Esophagus muscularis mucosa (tissue), 4 donors: ENCODE measurements around the gene TSPAN15. TPM values are rescaled to one million over a fixed set of nuclear protein-coding genes. Genes with fewer than 3 reads are reported as not detected.

ENCODE experiments used
- DNase-seq: peaks from one replicate; pipeline ENCODE4 v3.0.0-alpha.2; 2017; ENCODE audit errors: extremely low spot score
- H3K27ac ChIP-seq, 4 donors: fragments of 200-600 bp; sonication (generic); replicated peaks in 1 of 4; 1 replicate in 3 of 4; 2 replicates in 1 of 4; pipeline ENCODE4 v1.5.1; 2016 to 2019; ENCODE audit warnings: mild to moderate bottlenecking in 1 of 4
- H3K27me3 ChIP-seq, 4 donors: fragments of 200-600 bp; sonication (generic); one replicate each; pipeline versions ENCODE4 v1.5.1 to v1.6.0; 2016 to 2019
- H3K36me3 ChIP-seq, 4 donors: fragments of 200-600 bp; sonication (generic); one replicate each; pipeline ENCODE4 v1.5.1; 2016 to 2019
- H3K4me1 ChIP-seq, 4 donors: fragments of 200-600 bp; sonication (generic); one replicate each; pipeline ENCODE4 v1.5.1; 2016 to 2019
- H3K4me3 ChIP-seq, 4 donors: fragments of 200-600 bp; sonication (generic); 1 replicate in 2 of 4; 2 replicates in 2 of 4; pipeline ENCODE4 v1.5.1; 2016 to 2019; ENCODE audit warnings: mild to moderate bottlenecking in 4 of 4, moderate library complexity in 1 of 4
- H3K9me3 ChIP-seq, 4 donors: fragments of 200-600 bp; sonication (generic); 1 replicate in 3 of 4; 2 replicates in 1 of 4; pipeline ENCODE4 v1.5.1; 2016 to 2019
- CTCF ChIP-seq, 3 experiments: fragments of 200-600 bp in 2 of 3; fragments of 450-650 bp in 1 of 3; sonication (generic) in 2 of 3; IDR thresholded peaks; one replicate each; pipeline ENCODE4 v1.5.1; 2017 to 2019; ENCODE audit warnings: antibody characterized with exemption in 3 of 3, mild to moderate bottlenecking in 2 of 3, moderate library complexity in 1 of 3
- EP300 ChIP-seq: sonication (generic); formaldehyde crosslinking; IDR thresholded peaks from one replicate; pipeline ENCODE4 v1.6.1; 2017; ENCODE audit warnings: antibody characterized with exemption
- POLR2A ChIP-seq: fragments of 450-650 bp; IDR thresholded peaks from one replicate; pipeline ENCODE4 v1.6.1; 2017; ENCODE audit warnings: antibody characterized with exemption, moderate library complexity, mild to moderate bottlenecking, low read depth
- POLR2AphosphoS5 ChIP-seq, 2 donors: sonication (generic); formaldehyde crosslinking; IDR thresholded peaks; one replicate each; pipeline ENCODE4 v1.6.1; 2017; ENCODE audit warnings: antibody characterized with exemption in 2 of 2
- WGBS: methylation state at CpG from one replicate; pipeline ENCODE4 v1.1.5; 2018; 5-methylcytosine and 5-hydroxymethylcytosine counted together
- intact Hi-C: fragments of 100-400 bp; cut with DNase I; formaldehyde crosslinking; loops from one replicate; pipeline ENCODE4 v1.15.1; 2023
- total RNA-seq, 4 donors: library from RNA; depleted of rRNA; stranded (reverse); fragments of >200 nt; gene quantifications; one replicate each; pipeline versions ENCODE4 v1.1.0 to v1.2.1, GENCODE V29; 2016

TSPAN15 gene
- total RNA-seq, 4 donors from 2014 or later = 40.3 to 59.4 (median 53.5) TPM

GRCh38 chr10:69461243-69462025 is 10.2 kb downstream of the TSPAN15 start:
- DNase-seq = no peak
- H3K4me3 ChIP-seq = no peak overlapping the region
- peaks cover 70 to 100% (median 98%) of the 10 kb centered on the region in 4 donors for H3K4me1 ChIP-seq
- peak overlapping the region; percentile 85 to 92 (median 88) for H3K27ac ChIP-seq
- no peaks in the 10 kb centered on the region for H3K9me3 ChIP-seq
- intact Hi-C loops = no loop called here
- WGBS = 87% methylated on average over 3 of the region's 5 CpGs
- H3K27me3 ChIP-seq = no peaks in the 10 kb centered on the region
- H3K36me3 ChIP-seq = peaks cover 0 to 8% (median 4%) of the 10 kb centered on the region in 4 donors
- TF ChIP-seq EP300 = no peak
- no peak for TF ChIP-seq POLR2AphosphoS5 (IDR thresholded peaks at IDR 0.05)

- TF ChIP-seq POLR2A (no peak), EP300 (no peak), CTCF (IDR thresholded peaks at IDR 0.05) (no peak), POLR2AphosphoS5 (IDR thresholded peaks at IDR 0.05) (no peak)
- intact Hi-C loops = no loop called here
- Histone ChIP-seq H3K36me3 (no peaks in the 10 kb centered on the region), H3K27ac (peak overlapping the region; percentile 85 to 92 (median 90)), H3K4me1 (peaks cover 80 to 100% (median 100%) of the 10 kb centered on the region in 4 donors), H3K27me3 (no peaks in the 10 kb centered on the region), H3K4me3 (no peak overlapping the region), H3K9me3 (no peaks in the 10 kb centered on the region)
- WGBS = 54% methylated on average over 5 of the region's 6 CpGs
- no peak for DNase-seq
Measured at GRCh38 chr10:69463886-69464285, 12.6 kb downstream of the TSPAN15 start.

GRCh38 chr10:69464401-69464800 is 13.1 kb downstream of the TSPAN15 start:
- Histone ChIP-seq H3K27ac (peak overlapping the region; percentile 85 to 92 (median 90)), H3K9me3 (no peaks in the 10 kb centered on the region), H3K4me3 (no peak overlapping the region), H3K27me3 (no peaks in the 10 kb centered on the region), H3K4me1 (peaks cover 81 to 100% (median 100%) of the 10 kb centered on the region in 4 donors), H3K36me3 (no peaks in the 10 kb centered on the region)
- 45% methylated on average over 7 of the region's 7 CpGs for WGBS
- DNase-seq = no peak
- no peak for TF ChIP-seq EP300
- no peak for TF ChIP-seq POLR2AphosphoS5 (IDR thresholded peaks at IDR 0.05)
- no peak for TF ChIP-seq POLR2A
- no peak for TF ChIP-seq CTCF (IDR thresholded peaks at IDR 0.05)
- intact Hi-C loops = no loop called here

- Histone ChIP-seq H3K27me3 (no peaks in the 10 kb centered on the region), H3K27ac (peak overlapping the region; percentile 85 to 92 (median 90)), H3K4me3 (no peak overlapping the region), H3K4me1 (peaks cover 81 to 98% (median 97%) of the 10 kb centered on the region in 4 donors), H3K9me3 (no peaks in the 10 kb centered on the region), H3K36me3 (no peaks in the 10 kb centered on the region)
- 67% methylated on average over 1 of the region's 2 CpGs for WGBS
- DNase-seq = no peak
- intact Hi-C loops = no loop called here
- TF ChIP-seq EP300 (no peak), POLR2AphosphoS5 (IDR thresholded peaks at IDR 0.05) (peak; percentile 9 to 15), CTCF (IDR thresholded peaks at IDR 0.05) (peak in 1 of 3 experiments; percentile 3), POLR2A (no peak)
Measured at GRCh38 chr10:69464801-69465401, 13.6 kb downstream of the TSPAN15 start.

GRCh38 chr10:69465457-69466157 is 14.3 kb downstream of the TSPAN15 start:
- H3K9me3 ChIP-seq = no peaks in the 10 kb centered on the region
- DNase-seq = no peak
- no peak overlapping the region for H3K4me3 ChIP-seq
- no peaks in the 10 kb centered on the region for H3K27me3 ChIP-seq
- WGBS = 76% methylated on average over 9 of the region's 9 CpGs
- H3K27ac ChIP-seq = peak overlapping the region; percentile 85 to 92 (median 90)
- H3K36me3 ChIP-seq = no peaks in the 10 kb centered on the region
- TF ChIP-seq CTCF (IDR thresholded peaks at IDR 0.05) (no peak), EP300 (no peak), POLR2A (no peak), POLR2AphosphoS5 (IDR thresholded peaks at IDR 0.05) (peak; percentile 13 to 17)
- peaks cover 77 to 98% (median 91%) of the 10 kb centered on the region in 4 donors for H3K4me1 ChIP-seq
- intact Hi-C loops = no loop called here
